HCT116 (cell line): ENCODE data around the gene HCRTR1. TPM values are rescaled to one million over a fixed set of nuclear protein-coding genes. Genes with fewer than 3 reads are reported as not detected.

Source experiments
- ATAC-seq: fragments of 200-7000 bp; cut with Tn5 transposase; 2 replicates; pipeline ENCODE4 v1.9.1; 2020; ENCODE audit warnings: mild to moderate bottlenecking, moderate library complexity
- BruUV-seq: library from RNA; stranded (reverse); fragments of 400-500 nt; replicated peaks from 2 replicates; lab custom pipeline; 2021; lab: Mats Ljungman, UMichigan
- CTCF ChIA-PET: fragments of 300-600 bp; sonication (Branson Sonifier 250); formaldehyde crosslinking; loops from one replicate; lab custom pipeline; 2021; ENCODE audit warnings: antibody characterized with exemption; lab: Charles Lee
- POLR2A ChIA-PET: fragments of 300-600, 350-600 bp; sonication (Branson Sonifier 250); formaldehyde crosslinking; loops from one replicate; lab custom pipeline; 2021; ENCODE audit warnings: antibody characterized with exemption; lab: Charles Lee
- RAD21 ChIA-PET, 2 experiments: fragments of 300-600 bp; sonication (Branson Sonifier 250); formaldehyde crosslinking; loops; one replicate each; lab custom pipeline; 2023; ENCODE audit warnings: low total read pairs in 2 of 2; ENCODE audit not compliant: uncharacterized antibody in 2 of 2, unreplicated experiment in 2 of 2, low non-redundant PET in 1 of 2; lab: Charles Lee
- DNase-seq: peaks from one replicate; pipeline ENCODE4 v3.0.0-alpha.2; 2010; ENCODE audit warnings: low read depth, low spot score
- H2AFZ ChIP-seq: fragments of 200-600 bp; shearing (Covaris generic), sonication (generic); 2 replicates; pipeline ENCODE4 v1.6.1; 2017; ENCODE audit warnings: low read depth, mixed run types, mixed read lengths, antibody characterized with exemption, low read length; ENCODE audit not compliant: poor library complexity, severe bottlenecking
- H3K27ac ChIP-seq: 2 replicates; pipeline ENCODE4 v1.5.1; 2012; ENCODE audit warnings: low read depth, low read length
- H3K27me3 ChIP-seq: fragments of 200-600 bp; sonication (generic); 2 replicates; pipeline ENCODE4 v1.6.1; 2016; ENCODE audit warnings: mixed run types, low read length, mixed read lengths; ENCODE audit not compliant: insufficient read depth
- H3K36me3 ChIP-seq, 2 experiments: fragments of 200-500 bp in 1 of 2; fragments of 200-600 bp in 1 of 2; sonication (Bioruptor generic) in 1 of 2; sonication (generic) in 1 of 2; 2 replicates each; pipeline versions ENCODE4 v1.5.1 to v1.6.1; 2014 to 2016; ENCODE audit warnings: low read length in 2 of 2, inconsistent platforms in 1 of 2, mixed read lengths in 1 of 2, mixed run types in 1 of 2; ENCODE audit not compliant: insufficient read depth in 2 of 2, control insufficient read depth in 1 of 2
- H3K4me1 ChIP-seq, 2 experiments: fragments of 200-600 bp in 1 of 2; sonication (generic) in 1 of 2; 2 replicates each; pipeline versions ENCODE4 v1.5.1 to v1.6.1; 2012 to 2017; ENCODE audit warnings: low read length in 2 of 2, inconsistent platforms in 1 of 2, mild to moderate bottlenecking in 1 of 2, mixed read lengths in 1 of 2, mixed run types in 1 of 2, moderate library complexity in 1 of 2; ENCODE audit not compliant: insufficient read depth in 2 of 2, control insufficient read depth in 1 of 2
- H3K4me2 ChIP-seq: fragments of 200-600 bp; sonication (generic); 2 replicates; pipeline ENCODE4 v1.6.1; 2017; ENCODE audit warnings: mixed run types, low read length, mixed read lengths
- H3K4me3 ChIP-seq, 2 experiments: fragments of 200-600 bp in 1 of 2; sonication (generic) in 1 of 2; replicated peaks in 1 of 2; 2 replicates each; pipeline ENCODE4 v1.5.1; 2011 to 2016; ENCODE audit warnings: low read length in 2 of 2, control low read depth in 1 of 2, low read depth in 1 of 2, mild to moderate bottlenecking in 1 of 2, mixed read lengths in 1 of 2, mixed run types in 1 of 2
- H3K79me2 ChIP-seq: fragments of 200-600 bp; sonication (generic); 2 replicates; pipeline ENCODE4 v1.6.1; 2017; ENCODE audit warnings: mild to moderate bottlenecking, mixed run types, low read length, moderate library complexity, mixed read lengths; ENCODE audit not compliant: insufficient read depth
- H3K9ac ChIP-seq: fragments of 200-600 bp; sonication (generic); 2 replicates; pipeline ENCODE4 v1.6.1; 2016; ENCODE audit warnings: low read length, mixed read lengths
- H3K9me2 ChIP-seq: fragments of 200-600 bp; sonication (generic), shearing (Covaris generic); 2 replicates; pipeline ENCODE4 v1.6.1; 2017; ENCODE audit warnings: mixed run types, mild to moderate bottlenecking, moderate library complexity; ENCODE audit not compliant: insufficient read depth
- H3K9me3 ChIP-seq, 2 experiments: fragments of 200-500 bp in 1 of 2; fragments of 200-600 bp in 1 of 2; sonication (Bioruptor generic) in 1 of 2; sonication (generic) in 1 of 2; 2 replicates each; pipeline ENCODE4 v1.6.1; 2014 to 2017; ENCODE audit warnings: low read length in 2 of 2, mixed read lengths in 2 of 2, inconsistent platforms in 1 of 2, low read depth in 1 of 2, mild to moderate bottlenecking in 1 of 2, mixed run types in 1 of 2, moderate library complexity in 1 of 2; ENCODE audit not compliant: control insufficient read depth in 1 of 2, insufficient read depth in 1 of 2
- H4K20me1 ChIP-seq: fragments of 200-600 bp; sonication (generic), shearing (Covaris generic); 2 replicates; pipeline ENCODE4 v1.6.1; 2017; ENCODE audit warnings: mixed run types, mild to moderate bottlenecking, moderate library complexity; ENCODE audit not compliant: insufficient read depth
- CEBPB ChIP-seq: IDR thresholded peaks from 2 replicates; pipeline ENCODE4 v1.6.1; 2012; ENCODE audit warnings: low read depth
- EGR1 ChIP-seq: IDR thresholded peaks from 2 replicates; pipeline ENCODE4 v1.6.1; 2012; ENCODE audit warnings: low read depth
- ELF1 ChIP-seq: IDR thresholded peaks from 2 replicates; pipeline ENCODE4 v1.6.1; 2012; ENCODE audit warnings: low read depth, borderline replicate concordance
- EZH2 ChIP-seq: fragments of 200-600 bp; sonication (generic); IDR thresholded peaks from 2 replicates; pipeline ENCODE4 v1.6.1; 2017; ENCODE audit warnings: antibody characterized with exemption, mixed run types
- MAX ChIP-seq: IDR thresholded peaks from 2 replicates; pipeline ENCODE4 v1.6.1; 2012
- POLR2AphosphoS5 ChIP-seq: IDR thresholded peaks from 2 replicates; pipeline ENCODE4 v1.6.1; 2011; ENCODE audit warnings: mild to moderate bottlenecking, low read depth, low read length, moderate library complexity
- REST ChIP-seq: IDR thresholded peaks from 2 replicates; pipeline ENCODE4 v1.6.1; 2012; ENCODE audit warnings: low read depth
- SIN3A ChIP-seq: IDR thresholded peaks from 2 replicates; pipeline ENCODE4 v1.6.1; 2012; ENCODE audit warnings: low read depth
- SRF ChIP-seq: IDR thresholded peaks from 2 replicates; pipeline ENCODE4 v1.6.1; 2012; ENCODE audit warnings: low read depth
- TCF7L2 ChIP-seq: IDR thresholded peaks from 2 replicates; pipeline ENCODE4 v1.7.0; 2011; ENCODE audit warnings: borderline replicate concordance, inconsistent platforms; ENCODE audit not compliant: insufficient read depth, insufficient read length; ENCODE audit errors: extremely low read depth
- ZBTB33 ChIP-seq: IDR thresholded peaks from 2 replicates; pipeline ENCODE4 v1.6.1; 2011; ENCODE audit warnings: mild to moderate bottlenecking, low read length, moderate library complexity; ENCODE audit not compliant: insufficient replicate concordance; ENCODE audit errors: extremely low read depth
- ZFX ChIP-seq: fragments of 450-650 bp; IDR thresholded peaks from 2 replicates; pipeline ENCODE4 v1.6.1; 2017
- intact Hi-C: fragments of 100-400 bp; cut with micrococcal nuclease; formaldehyde crosslinking; loops from 2 replicates; pipeline ENCODE4 v1.10.0; 2022
- total RNA-seq: library from RNA; stranded (reverse); gene quantifications from one replicate; pipeline ENCODE4 v1.2.1, GENCODE V29; 2021; ENCODE audit not compliant: unreplicated experiment
- TF ChIP-seq, protein P1 (sequence below), 3 experiments: fragments of 200-600 bp in 1 of 3; sonication (generic) in 1 of 3; IDR thresholded peaks in 2 of 3; conservative IDR thresholded peaks in 1 of 3; 2 replicates each; pipeline ENCODE4 v1.5.1; 2012 to 2017; ENCODE audit warnings: low read depth in 2 of 3, low read length in 2 of 3, antibody characterized with exemption in 1 of 3, borderline replicate concordance in 1 of 3, control low read depth in 1 of 3, mild to moderate bottlenecking in 1 of 3, mixed read lengths in 1 of 3, mixed run types in 1 of 3, moderate library complexity in 1 of 3; ENCODE audit not compliant: insufficient read depth in 1 of 3

HCRTR1 gene
- total RNA-seq, 1 experiment from 2014 or later = not detected

DNA sequence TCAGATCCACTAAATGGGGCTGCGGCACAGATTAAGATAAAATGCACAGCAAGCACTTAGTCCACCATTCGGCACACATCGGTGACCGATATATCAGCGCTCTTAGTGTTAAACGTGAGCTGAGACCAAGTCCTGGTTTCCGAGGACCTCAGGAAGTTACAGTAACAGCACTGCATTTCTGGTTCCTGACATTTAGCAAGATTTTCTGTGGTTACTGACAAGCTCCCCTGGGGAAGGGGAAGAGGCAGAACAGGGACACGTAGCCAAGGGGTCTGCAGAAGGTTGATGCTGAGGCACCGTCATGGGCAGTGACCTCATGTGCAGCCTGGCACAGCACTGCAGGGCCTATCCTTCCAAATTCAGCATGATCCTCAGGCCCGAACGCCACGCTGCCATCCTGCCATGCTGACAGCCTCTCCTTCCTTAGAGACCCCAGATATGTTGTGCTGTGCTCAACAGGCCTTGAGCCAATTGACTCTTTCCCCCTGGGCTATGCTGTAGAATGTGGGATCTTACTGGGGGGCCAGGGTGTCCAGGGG is 40.6 kb downstream of the HCRTR1 start:
- no TSS peak for BruUV-seq
- no peaks in the 10 kb centered on the region for H3K79me2 ChIP-seq
- intact Hi-C loops = no loop called here
- ChIA-PET POLR2A (no interaction called here), CTCF (no interaction called here), RAD21 (no interaction called here)
- TF ChIP-seq POLR2AphosphoS5 (no peak), ELF1 (no peak), TCF7L2 (no peak), SIN3A (no peak), EZH2 (no peak), REST (no peak), CEBPB (no peak), MAX (no peak), ZFX (no peak), EGR1 (no peak), SRF (no peak), ZBTB33 (no peak)
- TF ChIP-seq, protein P1, sequence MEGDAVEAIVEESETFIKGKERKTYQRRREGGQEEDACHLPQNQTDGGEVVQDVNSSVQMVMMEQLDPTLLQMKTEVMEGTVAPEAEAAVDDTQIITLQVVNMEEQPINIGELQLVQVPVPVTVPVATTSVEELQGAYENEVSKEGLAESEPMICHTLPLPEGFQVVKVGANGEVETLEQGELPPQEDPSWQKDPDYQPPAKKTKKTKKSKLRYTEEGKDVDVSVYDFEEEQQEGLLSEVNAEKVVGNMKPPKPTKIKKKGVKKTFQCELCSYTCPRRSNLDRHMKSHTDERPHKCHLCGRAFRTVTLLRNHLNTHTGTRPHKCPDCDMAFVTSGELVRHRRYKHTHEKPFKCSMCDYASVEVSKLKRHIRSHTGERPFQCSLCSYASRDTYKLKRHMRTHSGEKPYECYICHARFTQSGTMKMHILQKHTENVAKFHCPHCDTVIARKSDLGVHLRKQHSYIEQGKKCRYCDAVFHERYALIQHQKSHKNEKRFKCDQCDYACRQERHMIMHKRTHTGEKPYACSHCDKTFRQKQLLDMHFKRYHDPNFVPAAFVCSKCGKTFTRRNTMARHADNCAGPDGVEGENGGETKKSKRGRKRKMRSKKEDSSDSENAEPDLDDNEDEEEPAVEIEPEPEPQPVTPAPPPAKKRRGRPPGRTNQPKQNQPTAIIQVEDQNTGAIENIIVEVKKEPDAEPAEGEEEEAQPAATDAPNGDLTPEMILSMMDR (IDR thresholded peaks at IDR 0.05 in 2 of 3, conservative IDR thresholded peaks at IDR 0.05 in 1 of 3; ENCODE audit: borderline replicate concordance in 1 of 3, insufficient read depth in 1 of 3, low read depth in 2 of 3, low read length in 2 of 3) = no peak
- no peak overlapping the region for H3K4me2 ChIP-seq
- no peaks in the 10 kb centered on the region for H3K4me1 ChIP-seq
- no peaks in the 10 kb centered on the region for H3K9me3 ChIP-seq
- H2AFZ ChIP-seq = no peak overlapping the region
- H4K20me1 ChIP-seq = no peaks in the 10 kb centered on the region
- no peak overlapping the region for H3K9ac ChIP-seq
- H3K9me2 ChIP-seq = no peaks in the 10 kb centered on the region
- H3K36me3 ChIP-seq = no peaks in the 10 kb centered on the region
- DNase-seq = no peak
- no peak overlapping the region for H3K27ac ChIP-seq
- no peak for ATAC-seq
- H3K27me3 ChIP-seq = no peaks in the 10 kb centered on the region
- no peak overlapping the region for H3K4me3 ChIP-seq
